Natural killer cell (primary cell): ENCODE data around the gene CRB3. TPM values are rescaled to one million over a fixed set of nuclear protein-coding genes. Genes with fewer than 3 reads are reported as not detected.
"Not testable (repeated sequence)": the region's sequence is repeated elsewhere in the genome, so short reads cannot be mapped to it uniquely, and the experiment has no call there.

Source experiments
- ATAC-seq, 3 donors: fragments of 150-1000 bp in 2 of 3; fragments of 200-7000 bp in 1 of 3; cut with Tn5 transposase; 1 replicate in 1 of 3; 2 replicates in 2 of 3; pipeline ENCODE4 v1.10.0; 2021; ENCODE audit warnings: mild to moderate bottlenecking in 2 of 3, moderate library complexity in 2 of 3
- DNase-seq, 2 donors: peaks; one replicate each; pipeline versions ENCODE4 v3.0.0 to v3.0.0-alpha.2; 2013 to 2021; ENCODE audit warnings: mixed read lengths in 1 of 2
- H3K27ac ChIP-seq: one replicate; pipeline ENCODE4 v1.5.1; 2013; ENCODE audit warnings: mild to moderate bottlenecking, low read length
- H3K27me3 ChIP-seq: one replicate; pipeline ENCODE4 v1.6.1; 2013; ENCODE audit warnings: low read length; ENCODE audit not compliant: control insufficient read depth, insufficient read depth
- H3K36me3 ChIP-seq: one replicate; pipeline ENCODE4 v1.6.1; 2013; ENCODE audit warnings: low read length; ENCODE audit not compliant: control insufficient read depth, insufficient read depth
- H3K4me1 ChIP-seq: one replicate; pipeline ENCODE4 v1.6.1; 2013; ENCODE audit warnings: low read length; ENCODE audit not compliant: control insufficient read depth, insufficient read depth
- H3K4me3 ChIP-seq: one replicate; pipeline ENCODE4 v1.5.1; 2013; ENCODE audit warnings: low read length
- H3K9me3 ChIP-seq: one replicate; pipeline ENCODE4 v1.6.1; 2013; ENCODE audit warnings: low read length; ENCODE audit not compliant: control insufficient read depth, insufficient read depth
- H3K27ac Mint-ChIP-seq, 2 donors: one replicate each; pipeline ENCODE4 v1.8.0; 2022; ENCODE audit warnings: mild to moderate bottlenecking in 2 of 2, mixed read lengths in 2 of 2, moderate library complexity in 1 of 2
- H3K27me3 Mint-ChIP-seq, 2 donors: one replicate each; pipeline ENCODE4 v1.8.0; 2022; ENCODE audit warnings: low read depth in 2 of 2, mixed read lengths in 2 of 2
- H3K36me3 Mint-ChIP-seq: one replicate; pipeline ENCODE4 v1.8.0; 2022; ENCODE audit warnings: mixed read lengths
- H3K4me1 Mint-ChIP-seq, 2 donors: one replicate each; pipeline ENCODE4 v1.8.0; 2022; ENCODE audit warnings: mixed read lengths in 2 of 2
- H3K4me3 Mint-ChIP-seq: one replicate; pipeline ENCODE4 v1.8.0; 2022; ENCODE audit warnings: mild to moderate bottlenecking, moderate library complexity, mixed read lengths
- H3K9me3 Mint-ChIP-seq, 2 donors: one replicate each; pipeline ENCODE4 v1.8.0; 2022; ENCODE audit warnings: mixed read lengths in 2 of 2
- WGBS: methylation state at CpG from one replicate; pipeline ENCODE4 v1.1.7; 2013; ENCODE audit warnings: missing lambda C conversion rate; ENCODE audit not compliant: insufficient coverage; 5-methylcytosine and 5-hydroxymethylcytosine counted together
- intact Hi-C: fragments of 100-400 bp; cut with micrococcal nuclease; formaldehyde crosslinking; loops from one replicate; pipeline ENCODE4 v1.14.2; 2022
- total RNA-seq, 4 donors: library from RNA; stranded (reverse); fragments of 120-200 nt in 1 of 4; gene quantifications; one replicate each; pipeline versions ENCODE4 v1.2.3 to v1.2.4, GENCODE V29; 2013 to 2022
- TF ChIP-seq, protein P1 (sequence below): fragments of 200-600 bp; IDR thresholded peaks from one replicate; pipeline ENCODE4 v1.8.0; 2022; ENCODE audit warnings: antibody characterized with exemption

CRB3 gene
- total RNA-seq, 3 donors from 2014 or later (not counting 1 experiment from before 2014, with no cell fraction given): 0.59 to 1.1 TPM; not detected in 1

DNA sequence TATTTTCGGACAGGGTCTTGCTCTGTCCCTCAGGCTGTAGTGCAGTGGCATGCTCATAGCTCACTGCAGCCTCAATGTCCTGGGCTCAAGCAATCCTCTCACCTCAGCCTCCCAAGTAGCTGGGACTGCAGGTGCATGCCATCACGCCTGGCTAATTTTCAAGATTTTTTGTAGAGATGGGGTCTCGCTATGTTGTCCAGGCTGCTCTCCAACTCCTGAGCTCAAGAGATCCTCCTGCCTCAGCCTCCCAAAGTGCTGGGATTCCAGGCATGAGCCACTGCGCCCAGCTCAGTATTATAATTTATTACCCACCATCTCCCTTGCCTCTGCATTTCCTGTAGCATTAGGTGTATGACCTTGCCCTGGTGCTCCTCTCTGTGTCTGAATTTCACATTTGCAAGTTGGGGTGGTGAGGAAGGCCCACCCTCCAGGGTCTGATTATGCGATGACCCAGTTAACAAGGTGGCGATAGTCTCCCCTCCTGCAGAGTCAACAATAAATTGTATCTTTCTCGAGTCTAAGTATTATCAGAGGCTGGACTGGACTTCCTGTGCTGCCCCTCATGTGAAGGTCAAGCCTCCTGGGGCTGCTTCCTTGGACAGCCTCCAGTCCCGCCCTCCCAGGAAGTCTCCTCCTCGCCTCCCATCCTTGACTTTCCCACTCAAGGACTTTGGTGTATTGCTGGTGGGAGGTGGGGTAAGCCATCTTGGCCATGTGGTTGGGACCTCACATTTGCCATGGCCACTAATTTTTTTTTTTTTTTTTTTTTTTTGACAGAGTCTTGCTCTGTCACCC, 39.5 kb downstream of the CRB3 start:
- H3K4me1 ChIP-seq: peaks cover 21% of the 10 kb centered on the region
- ATAC-seq: no peak
- H3K4me3 ChIP-seq: no peak overlapping the region
- Mint-ChIP-seq H3K27ac (no peak overlapping the region), H3K9me3 (no peaks in the 10 kb centered on the region), H3K36me3 (no peaks in the 10 kb centered on the region), H3K27me3 (peaks cover 0 to 26% of the 10 kb centered on the region in 2 donors), H3K4me3 (peak overlapping the region; percentile 53), H3K4me1 (peaks cover 0 to 16% of the 10 kb centered on the region in 2 donors)
- H3K27ac ChIP-seq: no peak overlapping the region
- TF ChIP-seq, protein P1, sequence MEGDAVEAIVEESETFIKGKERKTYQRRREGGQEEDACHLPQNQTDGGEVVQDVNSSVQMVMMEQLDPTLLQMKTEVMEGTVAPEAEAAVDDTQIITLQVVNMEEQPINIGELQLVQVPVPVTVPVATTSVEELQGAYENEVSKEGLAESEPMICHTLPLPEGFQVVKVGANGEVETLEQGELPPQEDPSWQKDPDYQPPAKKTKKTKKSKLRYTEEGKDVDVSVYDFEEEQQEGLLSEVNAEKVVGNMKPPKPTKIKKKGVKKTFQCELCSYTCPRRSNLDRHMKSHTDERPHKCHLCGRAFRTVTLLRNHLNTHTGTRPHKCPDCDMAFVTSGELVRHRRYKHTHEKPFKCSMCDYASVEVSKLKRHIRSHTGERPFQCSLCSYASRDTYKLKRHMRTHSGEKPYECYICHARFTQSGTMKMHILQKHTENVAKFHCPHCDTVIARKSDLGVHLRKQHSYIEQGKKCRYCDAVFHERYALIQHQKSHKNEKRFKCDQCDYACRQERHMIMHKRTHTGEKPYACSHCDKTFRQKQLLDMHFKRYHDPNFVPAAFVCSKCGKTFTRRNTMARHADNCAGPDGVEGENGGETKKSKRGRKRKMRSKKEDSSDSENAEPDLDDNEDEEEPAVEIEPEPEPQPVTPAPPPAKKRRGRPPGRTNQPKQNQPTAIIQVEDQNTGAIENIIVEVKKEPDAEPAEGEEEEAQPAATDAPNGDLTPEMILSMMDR: no peak
- intact Hi-C loops: no loop called here
- DNase-seq: no peak
- H3K36me3 ChIP-seq: no peaks in the 10 kb centered on the region
- 91% methylated on average over 8 of the region's 9 CpGs for WGBS
- H3K9me3 ChIP-seq: no peaks in the 10 kb centered on the region
- H3K27me3 ChIP-seq: peaks cover 16% of the 10 kb centered on the region

GRCh38 chr19:6508028-6508771, 44.1 kb downstream of the CRB3 start:
- H3K27me3 ChIP-seq, H3K27ac ChIP-seq, H3K9me3 ChIP-seq, H3K36me3 Mint-ChIP-seq, H3K4me1 Mint-ChIP-seq, H3K36me3 ChIP-seq, DNase-seq, H3K4me1 ChIP-seq, H3K27ac Mint-ChIP-seq, intact Hi-C loops, H3K4me3 Mint-ChIP-seq, H3K9me3 Mint-ChIP-seq, H3K27me3 Mint-ChIP-seq, ATAC-seq, H3K4me3 ChIP-seq: not testable (repeated sequence)
- 88% methylated on average over 9 of the region's 9 CpGs for WGBS

GRCh38 chr19:6509118-6509971, 45.3 kb downstream of the CRB3 start:
- H3K4me1 Mint-ChIP-seq: peaks cover 0 to 5% of the 10 kb centered on the region in 2 donors
- Histone ChIP-seq H3K4me1 (peaks cover 5% of the 10 kb centered on the region), H3K27me3 (no peaks in the 10 kb centered on the region), H3K27ac (no peak overlapping the region), H3K4me3 (no peak overlapping the region), H3K9me3 (no peaks in the 10 kb centered on the region), H3K36me3 (no peaks in the 10 kb centered on the region)
- ATAC-seq: no peak
- 92% methylated on average over 20 of the region's 20 CpGs for WGBS
- no peak overlapping the region for H3K4me3 Mint-ChIP-seq
- TF ChIP-seq, protein P1: no peak
- no peak overlapping the region for H3K27ac Mint-ChIP-seq
- intact Hi-C loops: no loop called here
- DNase-seq: no peak
- no peaks in the 10 kb centered on the region for H3K9me3 Mint-ChIP-seq
- no peaks in the 10 kb centered on the region for H3K36me3 Mint-ChIP-seq
- H3K27me3 Mint-ChIP-seq: no peaks in the 10 kb centered on the region

DNA sequence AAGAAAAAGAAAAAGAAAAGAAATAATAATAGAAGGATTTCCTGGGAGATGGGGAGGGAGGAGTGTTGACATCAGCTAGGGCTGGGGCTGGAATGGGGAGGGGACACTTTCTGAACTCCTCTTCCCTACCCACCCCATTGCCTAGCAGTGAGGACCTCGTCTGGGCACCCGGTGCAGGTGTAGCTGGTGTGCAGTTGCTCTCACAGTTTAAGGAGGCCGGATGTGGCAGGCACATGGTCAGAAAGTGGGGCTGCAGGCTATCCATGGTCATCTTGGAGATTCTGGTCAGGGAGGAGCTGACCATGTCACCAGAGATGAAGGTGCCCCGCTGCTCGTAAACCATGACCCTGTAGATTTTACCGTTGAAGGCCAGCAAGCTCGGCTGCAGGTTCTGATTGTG, 46.5 kb downstream of the CRB3 start:
- H3K4me3 ChIP-seq: no peak overlapping the region
- H3K9me3 ChIP-seq: no peaks in the 10 kb centered on the region
- no peaks in the 10 kb centered on the region for H3K27me3 Mint-ChIP-seq
- no peaks in the 10 kb centered on the region for H3K9me3 Mint-ChIP-seq
- no peaks in the 10 kb centered on the region for H3K27me3 ChIP-seq
- no peak for ATAC-seq
- peaks cover 0 to 6% of the 10 kb centered on the region in 2 donors for H3K4me1 Mint-ChIP-seq
- no peak overlapping the region for H3K4me3 Mint-ChIP-seq
- TF ChIP-seq, protein P1: no peak
- H3K27ac ChIP-seq: no peak overlapping the region
- intact Hi-C loops: no loop called here
- no peaks in the 10 kb centered on the region for H3K36me3 ChIP-seq
- 93% methylated on average over 7 of the region's 7 CpGs for WGBS
- H3K36me3 Mint-ChIP-seq: no peaks in the 10 kb centered on the region
- no peak overlapping the region for H3K27ac Mint-ChIP-seq
- DNase-seq: no peak
- H3K4me1 ChIP-seq: no peaks in the 10 kb centered on the region
